GM19328 (cell line): ENCODE measurements around the gene MAST4.

ENCODE experiments used
- ATAC-seq: cut with Tn5 transposase; IDR thresholded peaks from one replicate; pipeline ENCODE4 v1.9.1; 2021; ENCODE audit warnings: mild to moderate bottlenecking, moderate library complexity; ENCODE audit not compliant: unreplicated experiment

MAST4 gene

DNA sequence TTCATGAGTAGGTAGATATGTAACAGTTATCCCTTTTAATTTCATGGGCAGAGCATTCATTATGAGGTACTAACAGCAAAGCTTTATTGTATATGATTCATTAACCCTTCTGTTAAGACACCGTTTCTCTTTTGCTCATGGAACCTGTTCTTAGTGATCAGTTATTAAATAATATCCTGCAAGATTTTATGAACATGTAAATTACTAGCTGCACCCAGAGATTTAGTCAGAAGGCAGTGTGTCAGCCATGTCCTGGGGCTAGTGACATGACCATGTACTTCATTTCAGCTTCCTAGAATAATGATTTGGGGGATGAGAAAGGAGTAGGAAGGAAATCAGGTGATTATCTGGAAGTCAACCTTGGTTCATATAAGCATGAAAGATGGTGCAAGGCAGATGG, 7.0 kb downstream of the MAST4 start:
- ATAC-seq = no peak

DNA sequence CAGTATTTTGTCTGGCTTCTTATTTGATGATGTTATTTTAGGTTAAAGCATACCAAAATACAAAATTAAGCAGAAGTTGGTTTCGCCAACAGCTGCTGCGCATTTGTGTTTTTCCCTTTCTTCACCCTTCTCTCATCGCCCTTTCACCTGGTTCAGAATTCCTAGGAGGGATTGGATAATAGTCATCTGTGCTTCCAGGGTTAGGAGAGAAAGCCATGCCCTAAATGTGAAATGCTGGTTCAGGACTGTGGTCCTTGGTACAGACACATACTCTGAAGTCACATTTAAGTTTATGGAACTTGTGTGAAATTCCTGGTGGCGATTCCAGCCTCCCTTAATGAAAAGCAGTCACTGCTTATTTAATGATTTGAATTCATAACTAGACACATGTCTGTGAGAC, 7.7 kb downstream of the MAST4 start:
- ATAC-seq = no peak

DNA sequence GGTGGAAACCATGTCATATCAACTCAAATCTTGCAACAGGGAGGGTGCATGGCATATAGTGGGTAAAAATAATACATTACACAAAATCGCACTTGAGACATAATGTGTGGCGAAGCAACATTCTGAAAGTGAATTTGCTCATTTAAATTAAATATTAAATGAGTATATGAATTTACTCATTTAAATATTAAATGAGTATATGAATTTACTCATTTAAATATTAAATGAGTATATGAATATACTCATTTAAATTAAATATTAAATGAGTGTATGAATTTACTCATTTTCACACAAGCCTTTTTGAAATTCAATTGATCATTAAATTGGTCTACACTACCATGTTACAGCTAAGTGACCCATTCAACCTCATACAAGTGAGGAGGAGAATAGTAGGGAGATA, 10.5 kb downstream of the MAST4 start:
- no peak for ATAC-seq

DNA sequence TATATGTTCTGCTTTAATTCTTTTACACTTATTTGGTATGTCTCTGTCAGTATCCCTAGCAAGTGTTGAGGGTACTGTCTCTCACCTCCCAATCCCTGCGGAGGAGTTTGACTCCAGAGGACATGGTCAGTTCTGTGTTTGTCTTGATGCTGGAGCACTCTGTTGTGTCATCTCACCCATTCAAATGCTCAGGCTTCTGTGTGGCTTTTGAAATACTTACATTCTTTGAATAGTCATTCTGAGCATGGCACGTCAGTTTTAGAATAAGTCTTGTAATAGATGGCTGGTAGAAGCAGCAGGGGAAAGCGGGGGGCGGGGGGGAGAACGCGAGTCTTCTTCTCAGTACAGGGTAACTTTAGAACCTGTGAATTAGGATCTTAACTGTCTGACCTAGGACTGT, 12.3 kb downstream of the MAST4 start:
- no peak for ATAC-seq

DNA sequence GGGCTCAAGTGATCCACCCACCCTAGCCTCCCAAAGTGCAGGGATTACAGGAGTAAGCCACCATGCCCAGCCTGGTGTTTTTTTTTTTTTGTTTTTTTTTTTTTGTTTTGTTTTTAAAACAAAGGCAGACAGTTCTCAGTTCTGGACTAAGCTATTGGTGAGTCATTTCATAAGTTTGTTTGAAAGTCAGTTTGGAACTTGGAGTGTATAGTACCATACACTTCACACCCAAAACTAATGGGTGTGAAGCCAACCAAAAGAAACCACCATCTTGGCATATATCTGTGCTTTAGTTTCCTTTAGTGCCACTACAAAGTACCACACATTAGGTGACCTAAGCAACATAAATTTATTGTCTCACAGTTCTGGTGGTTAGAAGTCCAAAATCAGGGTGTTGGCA, 13.4 kb downstream of the MAST4 start:
- no peak for ATAC-seq

DNA sequence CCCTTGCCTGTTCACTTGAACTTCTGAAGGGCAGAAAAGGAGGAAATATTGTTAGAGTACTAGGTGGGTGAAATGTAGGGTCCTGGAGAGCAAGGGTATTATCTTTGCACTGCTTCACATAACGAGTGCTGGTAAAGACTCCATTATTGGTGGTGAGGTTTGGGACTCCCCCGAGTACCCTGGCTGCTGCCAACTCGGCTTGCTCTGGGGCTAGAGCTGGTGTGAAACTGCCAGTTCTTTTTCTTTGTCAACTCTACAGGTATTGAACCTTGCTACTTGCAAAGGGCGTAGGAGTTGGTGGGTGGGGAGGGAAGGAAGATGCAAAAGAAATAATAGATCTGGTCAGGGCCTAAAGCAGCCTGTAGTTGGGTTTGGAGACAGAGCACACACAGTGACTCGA, 16.0 kb downstream of the MAST4 start:
- no peak for ATAC-seq

DNA sequence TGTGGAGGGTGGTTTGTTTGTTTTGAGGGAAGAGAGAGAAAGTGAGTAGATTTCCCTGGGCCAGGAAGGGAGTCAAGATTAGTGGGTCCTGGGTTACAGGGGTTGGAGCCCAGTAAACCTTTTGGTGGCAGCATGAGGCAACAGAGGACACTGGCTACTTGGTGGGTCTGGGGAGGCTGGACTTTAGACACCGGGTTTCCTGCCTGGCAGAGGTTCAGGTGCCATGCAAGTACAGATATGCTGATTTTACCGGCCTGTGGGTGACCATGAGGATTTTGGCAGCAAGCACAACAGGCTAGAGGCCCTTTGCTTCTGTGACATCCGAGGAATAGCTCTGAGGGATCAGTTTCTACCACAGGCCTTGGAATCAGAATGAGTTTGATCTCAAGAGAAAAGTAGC, 18.9 kb downstream of the MAST4 start:
- ATAC-seq = no peak

DNA sequence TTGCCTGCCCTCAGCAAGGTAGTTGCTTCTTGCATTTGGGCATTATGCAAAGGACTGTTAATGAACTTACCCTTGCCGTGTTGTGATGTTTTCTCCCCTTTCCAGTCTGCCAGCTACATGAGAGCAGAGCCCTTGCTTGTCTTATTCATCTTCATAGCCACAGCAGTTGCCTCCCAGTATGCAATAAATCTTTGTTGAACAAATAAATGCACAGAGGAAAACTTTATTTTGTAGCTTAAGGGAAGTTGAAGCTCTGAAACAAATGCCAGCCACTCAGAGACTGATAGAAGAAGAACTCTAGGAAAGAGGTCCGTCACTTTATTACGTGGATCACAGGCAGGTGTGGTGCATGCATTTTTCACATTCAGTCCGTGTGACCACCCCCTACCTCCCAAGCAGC, 19.7 kb downstream of the MAST4 start:
- no peak for ATAC-seq

DNA sequence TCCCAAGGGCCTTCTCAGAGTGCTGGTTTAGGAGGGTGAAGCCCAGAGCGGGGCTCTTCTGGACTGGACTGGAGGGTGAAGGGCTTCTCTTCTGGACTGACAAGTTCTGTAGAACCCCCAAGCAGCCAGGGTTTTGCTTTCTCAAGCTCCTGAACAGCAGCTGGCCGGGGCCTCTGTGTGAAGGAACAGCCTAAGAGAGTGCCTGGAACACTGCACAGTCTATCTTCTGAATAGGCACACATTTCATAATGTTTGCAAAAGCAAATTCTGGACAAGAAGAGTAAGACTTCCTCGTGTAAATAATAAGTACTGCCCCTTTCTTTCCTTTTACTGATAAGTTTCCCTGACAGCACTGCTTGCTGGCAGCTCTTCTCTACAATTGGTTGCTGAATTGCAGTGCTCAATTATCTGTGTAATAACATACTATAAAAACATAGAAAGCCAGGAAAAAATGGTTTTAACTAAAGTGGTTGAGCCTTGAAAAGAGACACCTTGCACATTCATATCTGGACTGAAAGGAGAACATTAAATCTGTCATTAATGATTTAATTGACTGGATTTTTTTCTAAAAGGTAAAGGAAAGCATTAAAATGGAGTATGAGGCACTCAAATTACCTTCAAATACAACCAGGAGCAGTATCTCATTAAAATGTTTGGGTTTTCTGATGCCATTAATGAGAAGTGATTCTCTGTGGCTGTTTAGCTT, 20.5 kb downstream of the MAST4 start:
- no peak for ATAC-seq

DNA sequence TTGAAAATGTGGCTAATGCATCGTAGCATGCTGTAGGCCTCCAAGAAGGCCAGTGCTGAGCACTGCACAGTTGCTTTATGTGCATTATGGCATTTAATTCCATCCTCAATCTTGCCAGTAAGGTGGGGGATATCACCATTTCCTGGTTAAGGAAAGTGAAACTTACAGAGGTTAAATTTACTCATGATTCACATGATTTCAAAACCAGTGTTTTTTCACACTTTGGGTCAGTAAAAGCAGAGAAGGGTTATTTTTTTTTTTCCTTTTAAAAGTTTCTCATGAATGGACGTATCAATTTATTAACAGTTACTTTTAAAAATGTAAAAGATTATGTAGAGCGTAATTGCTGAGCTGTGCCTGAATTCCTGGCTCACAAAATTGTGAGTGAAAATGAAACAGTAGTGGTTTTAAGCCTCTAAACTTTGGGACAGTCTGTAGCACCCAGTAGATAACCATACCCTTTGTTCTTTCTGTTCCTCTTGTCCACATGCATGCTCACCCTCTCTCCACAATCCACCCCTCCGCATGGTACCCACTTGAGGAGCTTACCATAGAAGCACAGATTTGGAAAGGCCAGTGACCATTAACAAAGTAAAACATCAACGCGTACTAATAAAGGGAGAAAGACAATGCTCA, 21.2 kb downstream of the MAST4 start:
- ATAC-seq = no peak

DNA sequence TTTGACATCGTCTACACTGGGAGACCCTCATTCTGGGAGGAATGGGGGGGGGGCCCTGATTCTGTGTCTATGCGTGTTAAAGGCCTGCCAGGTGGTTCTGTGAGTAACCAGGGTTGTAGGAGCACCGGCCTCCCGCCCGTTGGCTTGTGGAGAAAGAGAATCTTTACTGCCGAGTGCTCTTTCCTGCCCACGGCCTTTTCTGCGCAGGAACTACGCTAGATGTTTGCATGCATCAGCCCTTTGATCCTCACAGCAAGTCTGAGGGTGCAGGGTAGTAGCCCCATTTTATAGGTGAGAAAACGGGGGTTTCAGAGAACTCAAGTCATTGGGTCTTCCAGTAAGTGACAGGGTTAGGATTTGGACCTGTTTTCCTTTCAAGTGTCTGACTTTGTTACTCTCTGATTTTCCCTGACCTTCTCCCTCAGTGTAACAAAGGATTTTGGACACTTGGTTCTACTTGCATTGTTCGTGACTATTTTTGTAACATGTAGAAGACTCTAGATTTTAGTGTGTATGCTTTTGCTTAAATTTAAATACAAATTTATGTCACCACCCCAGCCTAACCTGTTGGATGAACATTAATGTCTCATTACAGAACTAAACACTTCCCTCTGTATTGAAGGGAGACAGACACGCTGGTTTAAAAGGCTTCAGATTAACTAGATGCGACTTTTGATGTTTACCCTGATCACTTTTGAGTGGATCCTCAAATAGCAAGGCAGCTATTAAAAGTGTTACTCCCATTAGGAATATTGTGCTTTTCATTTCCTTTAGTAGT, 22.0 kb downstream of the MAST4 start:
- no peak for ATAC-seq

DNA sequence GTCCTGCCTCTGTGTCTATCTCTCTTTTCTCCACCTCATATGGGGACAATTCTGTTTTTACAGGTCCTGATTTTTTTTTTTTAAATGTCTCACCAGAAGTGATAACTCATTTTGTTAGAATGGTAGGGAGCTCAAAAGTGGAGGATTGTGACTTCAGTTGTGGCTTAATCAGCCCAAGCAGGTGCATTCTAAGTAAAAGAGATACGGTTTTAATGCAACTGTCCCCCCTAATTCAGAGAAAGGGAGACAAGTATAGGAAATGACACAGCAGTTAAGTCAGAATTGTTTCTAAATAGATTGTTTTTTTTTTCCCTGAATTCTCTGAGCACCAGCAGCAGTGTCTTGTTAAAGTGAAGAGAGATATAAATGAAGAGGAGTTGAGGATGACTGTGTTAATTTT, 24.5 kb downstream of the MAST4 start:
- ATAC-seq = no peak

DNA sequence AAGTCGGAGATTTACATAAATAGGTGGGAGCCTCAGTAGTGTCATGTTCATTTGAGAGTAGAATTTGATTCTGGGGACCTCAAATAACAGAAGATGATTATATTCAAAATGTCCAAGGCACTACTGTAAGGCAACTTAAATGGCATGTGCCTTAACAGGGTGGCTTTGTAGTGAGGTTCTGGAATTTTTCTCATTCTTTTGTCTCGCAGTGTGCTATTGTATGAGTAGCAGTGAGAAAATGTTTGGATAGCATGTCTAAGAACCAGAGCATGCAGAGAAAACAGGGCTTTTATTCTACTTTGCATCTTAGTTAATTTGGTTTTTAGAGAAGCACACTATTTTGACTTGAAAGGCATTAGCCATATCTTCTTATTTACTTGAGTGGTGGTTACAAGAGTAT, 25.0 kb downstream of the MAST4 start:
- ATAC-seq = no peak

DNA sequence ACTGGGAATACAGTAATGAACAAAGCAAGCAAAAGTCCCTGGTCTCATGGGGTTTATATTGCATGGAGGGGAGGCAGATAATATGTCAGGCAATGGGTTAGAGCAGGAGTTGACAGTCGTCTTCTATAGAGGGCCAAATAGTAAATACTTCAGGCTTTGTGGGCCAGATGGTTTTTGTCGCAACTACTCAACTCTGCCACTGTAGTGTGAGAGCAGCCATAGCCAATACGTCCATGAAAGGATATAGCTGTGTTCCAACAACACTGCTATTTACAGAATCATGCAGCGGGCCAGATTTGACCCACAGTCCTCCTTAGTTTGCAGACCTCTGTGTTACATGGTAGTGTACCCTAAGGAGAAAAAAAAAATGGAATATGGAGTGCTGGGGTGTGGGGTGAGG, 25.5 kb downstream of the MAST4 start:
- ATAC-seq = no peak

DNA sequence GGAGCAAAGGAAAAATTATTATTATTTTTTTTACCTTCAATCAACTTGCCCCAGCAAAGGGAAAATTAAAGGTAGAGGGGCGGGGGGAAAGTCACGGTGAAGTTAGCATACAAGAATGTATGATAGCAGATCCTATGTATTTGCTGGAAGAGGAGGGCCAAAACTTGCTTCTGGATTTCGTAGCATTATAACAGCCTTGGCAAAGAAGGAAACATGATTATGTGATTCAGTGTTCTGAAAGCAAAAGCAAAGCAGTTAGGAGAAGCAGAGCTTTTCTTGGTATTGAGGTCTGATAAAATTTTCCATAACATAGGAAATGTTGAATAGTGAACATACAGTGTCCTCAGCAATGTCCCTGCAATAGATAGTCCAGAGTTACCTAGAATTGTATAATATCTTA, 32.4 kb downstream of the MAST4 start:
- ATAC-seq = no peak

DNA sequence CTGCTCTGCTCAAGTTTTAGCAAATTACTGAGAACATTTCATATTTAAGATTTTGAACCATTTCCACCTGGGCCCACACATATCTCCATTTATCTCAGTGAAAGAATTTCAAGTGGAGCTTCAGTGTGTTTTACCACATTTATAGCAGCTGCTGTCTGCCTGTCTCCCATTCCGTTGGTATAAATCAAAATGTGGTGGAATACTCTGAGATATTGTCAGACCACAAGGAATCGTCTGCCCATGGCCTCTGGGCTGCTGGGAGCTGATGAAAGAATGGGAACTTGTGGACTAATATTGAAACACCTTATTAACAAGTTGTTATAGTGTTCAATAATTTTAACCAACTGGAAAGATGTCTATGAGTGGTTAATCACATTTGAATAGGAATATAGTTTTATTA, 33.3 kb downstream of the MAST4 start:
- no peak for ATAC-seq

DNA sequence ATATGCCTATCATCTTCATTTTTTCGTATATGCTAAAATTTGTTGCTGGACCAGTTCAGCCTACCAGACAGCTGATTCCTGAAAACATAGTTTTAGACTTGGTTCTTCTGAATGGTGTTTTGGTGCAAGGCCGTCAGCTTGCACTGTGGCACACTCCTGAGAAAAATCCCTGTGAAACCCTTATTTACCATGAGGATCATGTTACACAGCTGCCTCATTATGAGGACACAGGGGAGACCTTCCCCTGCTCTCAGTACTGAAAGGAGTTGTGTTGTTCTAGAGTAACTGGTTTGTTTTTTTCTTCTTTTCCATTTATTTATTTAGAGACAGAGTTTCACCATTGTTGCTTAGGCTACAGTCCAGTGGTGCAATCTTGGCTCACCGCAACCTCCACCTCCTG, 37.6 kb downstream of the MAST4 start:
- ATAC-seq = no peak

DNA sequence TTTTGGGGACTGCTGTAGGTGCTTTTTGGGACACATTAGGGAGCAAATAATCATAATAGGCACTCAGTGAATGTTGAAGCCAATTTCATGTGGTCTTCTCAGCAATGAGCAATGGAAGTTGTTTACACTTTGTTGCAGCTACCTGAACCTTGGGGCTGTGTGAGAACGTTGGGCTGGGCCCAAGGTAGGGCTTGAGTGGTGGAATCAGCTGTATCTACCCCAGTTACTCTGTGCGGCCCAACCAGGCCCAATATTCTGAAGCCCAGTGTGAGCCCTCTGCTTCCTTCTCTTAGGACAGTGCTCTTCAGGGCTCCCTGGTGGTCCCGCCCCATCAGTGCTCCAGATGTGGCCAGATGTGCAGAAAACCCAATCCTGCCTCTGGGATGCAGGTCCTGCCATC, 38.4 kb downstream of the MAST4 start:
- ATAC-seq = no peak

DNA sequence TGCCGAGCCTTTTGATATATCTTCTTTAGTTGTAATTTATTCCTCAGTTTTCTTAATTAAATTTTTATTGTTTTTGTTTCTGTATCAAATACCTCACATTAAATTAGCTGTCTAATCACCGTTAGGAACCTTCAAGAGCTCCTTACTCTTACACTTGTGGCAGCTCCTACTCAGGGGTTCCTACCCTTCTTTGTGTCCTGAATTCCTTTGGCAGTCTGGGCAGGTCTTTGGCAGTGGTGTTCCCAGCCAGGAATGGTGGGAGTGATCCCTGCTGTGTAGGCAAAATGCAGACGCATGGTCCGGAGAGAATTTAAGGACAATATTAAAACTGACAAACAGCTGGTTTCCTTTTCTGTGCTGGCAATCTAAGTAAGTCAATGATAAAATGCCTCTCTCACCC, 41.8 kb downstream of the MAST4 start:
- ATAC-seq = no peak

DNA sequence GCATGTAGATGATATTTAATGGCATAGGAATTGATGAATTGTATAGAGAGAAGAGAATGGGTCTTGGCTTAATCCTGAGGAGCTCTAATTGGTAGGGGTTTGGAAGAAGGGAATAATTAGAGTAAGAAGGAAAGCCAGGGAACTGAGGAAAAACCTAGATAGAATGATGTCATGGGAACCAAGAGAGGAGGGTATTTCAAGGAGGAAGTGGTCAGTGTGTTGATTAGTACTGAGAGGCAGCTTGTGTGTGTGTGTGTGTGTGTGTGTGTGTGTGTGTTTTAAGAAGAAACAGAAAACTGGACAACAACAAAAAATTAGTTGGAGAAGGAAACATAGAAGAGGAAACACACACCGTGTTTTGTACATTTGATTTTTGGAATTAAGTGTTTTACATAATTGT, 42.8 kb downstream of the MAST4 start:
- no peak for ATAC-seq

DNA sequence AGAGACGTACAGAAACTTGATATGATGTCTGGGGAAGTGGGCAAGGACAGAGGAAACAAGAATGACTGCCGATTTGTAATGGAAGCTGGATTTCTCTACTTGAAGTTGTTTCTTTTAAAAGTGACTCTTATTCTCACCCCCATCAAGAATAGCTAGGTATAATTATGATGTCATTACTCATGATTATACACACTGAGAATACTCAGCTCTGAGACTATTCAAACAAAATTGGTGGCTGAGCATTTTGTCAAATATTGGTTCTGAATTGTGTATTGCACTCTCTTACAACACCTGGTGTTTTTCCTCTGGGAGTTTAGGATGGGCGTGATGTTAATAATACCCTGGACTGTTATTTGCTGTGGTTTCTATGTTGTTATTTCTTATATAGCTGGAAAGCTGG, 46.3 kb downstream of the MAST4 start:
- ATAC-seq = no peak

DNA sequence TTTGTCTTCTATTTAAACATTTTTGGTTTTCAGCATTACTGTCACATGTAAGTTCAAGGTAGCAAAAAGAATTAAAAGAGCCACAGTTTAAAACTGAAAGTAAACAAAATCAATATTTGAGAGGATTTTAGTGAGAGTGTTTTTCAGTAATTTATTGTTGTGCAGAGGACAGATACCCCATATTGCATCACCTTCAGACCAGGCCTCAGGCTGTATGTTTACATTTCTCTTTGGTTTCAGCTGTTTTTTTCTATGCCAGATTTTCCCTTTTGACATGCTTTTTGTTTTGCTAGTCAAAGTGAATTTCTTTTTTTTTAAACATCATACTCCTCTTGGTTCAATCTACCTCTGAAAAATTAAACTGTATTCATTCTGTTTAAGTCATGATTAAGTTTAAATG, 47.2 kb downstream of the MAST4 start:
- no peak for ATAC-seq
